G401 (cell line): Measurements from ENCODE around the gene PTMA. TPM values are rescaled to one million over a fixed set of nuclear protein-coding genes. Genes with fewer than 3 reads are reported as not detected.
"Not testable (repeated sequence)": the region's sequence is repeated elsewhere in the genome, so short reads cannot be mapped to it uniquely, and the experiment has no call there.

ENCODE experiments used
- DNase-seq: peaks from one replicate; pipeline ENCODE4 v3.0.0-alpha.2; 2015; ENCODE audit warnings: low spot score
- in situ Hi-C: cut with HindIII; loops from 2 replicates; pipeline ENCODE4 v1.10.0; 2016; ENCODE audit warnings: low sequenced_read_pairs, mixed read lengths
- total RNA-seq: library from RNA; depleted of rRNA; stranded (reverse); fragments of >200 nt; shearing (Covaris generic); gene quantifications from 2 replicates; pipeline ENCODE4 v1.2.3, GENCODE V29; 2014; rRNA removed

The PTMA gene
- total RNA-seq, 1 experiment from 2014 or later, result 1,509 TPM

GRCh38 chr2:231743376-231744116, 35.2 kb downstream of the PTMA start:
- in situ Hi-C loops, result no loop called here
- DNase-seq, result no peak

- DNase-seq, result no peak
- in situ Hi-C loops, result no loop called here
Measured at GRCh38 chr2:231745303-231746038, 37.1 kb downstream of the PTMA start.

GRCh38 chr2:231748153-231748896, 40.0 kb downstream of the PTMA start:
- DNase-seq, in situ Hi-C loops: not testable (repeated sequence)

GRCh38 chr2:231749016-231749415, 40.7 kb downstream of the PTMA start:
- DNase-seq, in situ Hi-C loops: not testable (repeated sequence)

- DNase-seq, result no peak
- in situ Hi-C loops, result no loop called here
Measured at GRCh38 chr2:231751042-231751815, 42.9 kb downstream of the PTMA start.

- in situ Hi-C loops, result no loop called here
- DNase-seq, result no peak
Measured at GRCh38 chr2:231752061-231752460, 43.7 kb downstream of the PTMA start.

GRCh38 chr2:231761735-231762134, 53.4 kb downstream of the PTMA start:
- in situ Hi-C loops, result no loop called here
- no peak for DNase-seq

Other genes with a start within 250 kb of the PTMA start
- 159 and 386 TPM in 2 replicates for gene NCL, start 244.0 kb upstream of the PTMA start, total RNA-seq
- gene NMUR1, start 178.1 kb upstream of the PTMA start, total RNA-seq, result not detected in 2 replicates
- gene TEX44, start 115.7 kb upstream of the PTMA start, total RNA-seq, result not detected in 2 replicates
- gene PDE6D, start 72.8 kb downstream of the PTMA start, total RNA-seq, result 54.4 and 68.2 TPM in 2 replicates
- 60.0 and 96.3 TPM in 2 replicates for gene COPS7B, start 77.9 kb downstream of the PTMA start, total RNA-seq
- gene NPPC, start 217.9 kb downstream of the PTMA start, total RNA-seq, result 1.6 and 2.6 TPM in 2 replicates